GM21529 (cell line): ENCODE results near the gene HEPHL1.

ENCODE experiments used
- ATAC-seq: cut with Tn5 transposase; IDR thresholded peaks from one replicate; pipeline ENCODE4 v1.9.1; 2021; ENCODE audit not compliant: unreplicated experiment

The HEPHL1 gene

DNA sequence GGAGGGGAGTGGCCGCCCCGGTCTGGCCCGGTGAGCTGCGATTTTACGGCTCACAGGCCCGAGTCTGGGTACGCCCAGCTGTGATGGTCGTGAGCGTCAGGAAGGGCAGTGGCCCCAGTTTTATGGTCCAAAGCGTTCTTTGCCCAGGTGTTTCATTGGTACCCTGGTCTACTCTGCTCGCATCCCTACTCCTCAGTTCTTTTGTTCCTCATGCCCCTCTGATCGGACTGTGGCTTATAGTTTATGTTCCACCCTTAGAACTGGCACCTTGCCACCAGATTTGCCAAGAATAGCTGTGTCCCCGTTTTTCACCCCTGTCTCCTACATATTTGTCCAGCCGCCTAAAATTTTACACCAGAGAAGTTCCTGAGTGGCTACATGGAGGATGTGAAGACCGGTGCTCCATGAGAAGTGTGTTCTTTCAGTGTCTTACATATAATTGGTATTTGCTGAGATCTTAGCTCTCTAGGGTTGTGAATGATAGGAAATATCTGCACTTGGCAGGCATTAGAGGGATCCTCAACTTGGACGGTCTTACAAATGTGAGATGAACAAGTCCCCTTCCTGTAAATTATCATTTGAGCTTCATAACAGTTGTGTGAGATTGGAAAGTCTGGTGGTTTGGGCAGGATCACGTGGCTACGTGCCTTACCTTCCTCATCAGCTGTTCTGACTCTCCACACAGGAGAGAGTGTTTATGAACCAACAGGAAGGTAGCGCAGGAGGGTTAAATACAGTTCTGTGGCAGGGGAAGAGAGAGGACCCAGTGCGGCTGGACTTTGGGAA lies 108.6 kb downstream of the HEPHL1 start:
- no peak for ATAC-seq

DNA sequence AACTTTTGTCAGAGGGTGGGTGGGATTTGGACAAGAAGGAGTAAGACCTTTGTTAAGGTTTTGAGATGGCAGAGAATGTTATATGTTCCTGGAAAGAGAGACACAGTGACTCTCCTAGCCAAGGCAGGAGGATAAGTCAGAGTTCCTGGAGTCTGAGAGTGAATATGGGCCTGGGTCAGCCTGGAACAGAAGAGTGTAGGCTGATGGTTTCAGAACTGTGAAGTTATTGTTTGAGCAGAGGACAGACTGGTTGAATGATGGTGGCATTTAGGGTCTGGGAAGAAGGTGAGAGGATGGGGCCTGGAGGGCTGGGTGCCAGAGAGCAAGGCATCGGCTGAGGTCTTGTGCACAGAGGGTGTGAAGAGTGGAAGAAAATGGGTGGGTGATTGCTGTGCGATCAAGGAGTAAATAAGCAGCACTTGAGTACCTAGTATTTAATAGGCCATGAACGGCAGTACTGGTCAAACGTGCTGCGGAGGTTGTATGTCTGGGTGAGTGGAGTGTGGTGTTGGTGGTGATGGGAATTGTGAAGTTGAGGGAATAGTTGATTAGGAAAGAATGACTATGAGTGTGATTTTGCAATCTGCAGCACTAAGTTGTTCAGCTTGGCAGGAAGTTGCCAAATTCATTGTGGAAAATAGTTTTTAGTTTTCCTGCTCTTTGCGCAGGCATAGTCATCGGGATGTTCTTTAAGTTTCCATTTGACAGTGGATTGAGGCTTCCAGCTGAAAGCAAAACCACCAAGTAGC lies 109.3 kb downstream of the HEPHL1 start:
- no peak for ATAC-seq

DNA sequence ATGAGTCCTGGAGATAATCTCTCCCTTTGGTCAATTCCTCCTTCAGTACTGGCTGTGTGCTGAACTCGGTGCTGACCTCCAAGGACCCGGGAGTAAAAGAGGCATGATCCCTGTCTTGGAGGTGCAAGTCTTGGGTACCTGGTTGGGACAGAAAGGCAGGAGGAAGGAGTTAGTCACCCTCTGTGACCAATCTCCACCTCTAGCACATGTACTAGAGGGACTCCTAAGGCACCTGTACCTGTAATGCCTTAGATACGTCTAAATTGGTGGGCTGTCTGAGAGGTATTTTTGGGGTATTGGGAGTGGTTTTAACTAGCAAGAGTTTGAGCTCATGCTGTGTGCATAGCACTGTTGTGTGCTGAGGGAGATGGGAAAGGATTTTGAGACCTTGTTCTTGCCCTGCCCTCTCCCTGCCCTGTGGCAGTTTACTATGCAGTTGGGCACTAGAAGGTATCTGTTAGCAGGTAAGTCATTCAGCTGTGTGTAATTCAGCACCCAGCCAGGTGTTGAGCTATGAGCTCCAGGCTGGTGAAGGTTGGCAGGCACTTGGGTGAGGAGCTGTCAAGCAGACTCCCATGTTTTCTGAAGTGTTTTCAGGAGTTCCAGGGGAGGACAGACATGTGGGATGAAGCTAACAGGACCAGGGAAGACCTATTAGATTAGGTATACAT lies 110.0 kb downstream of the HEPHL1 start:
- no peak for ATAC-seq

DNA sequence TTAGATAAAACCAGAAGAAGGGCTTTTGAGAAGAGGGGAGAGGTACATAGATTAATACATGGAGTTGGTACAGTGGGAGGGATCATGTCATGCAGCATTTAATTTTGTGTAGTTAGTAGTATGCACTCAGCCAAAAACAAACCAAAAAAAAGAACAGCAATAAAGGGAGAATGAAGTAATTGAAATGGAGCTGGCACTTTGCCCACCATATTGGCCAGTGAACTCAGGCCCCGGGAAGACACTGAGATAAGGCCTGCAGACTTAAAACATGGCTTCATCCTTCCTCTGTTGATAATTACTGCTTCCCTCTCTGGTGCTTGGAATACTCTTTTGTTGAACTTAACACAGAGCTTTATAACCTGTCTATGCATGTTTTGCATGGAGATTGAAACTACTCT lies 110.6 kb downstream of the HEPHL1 start:
- ATAC-seq = no peak

DNA sequence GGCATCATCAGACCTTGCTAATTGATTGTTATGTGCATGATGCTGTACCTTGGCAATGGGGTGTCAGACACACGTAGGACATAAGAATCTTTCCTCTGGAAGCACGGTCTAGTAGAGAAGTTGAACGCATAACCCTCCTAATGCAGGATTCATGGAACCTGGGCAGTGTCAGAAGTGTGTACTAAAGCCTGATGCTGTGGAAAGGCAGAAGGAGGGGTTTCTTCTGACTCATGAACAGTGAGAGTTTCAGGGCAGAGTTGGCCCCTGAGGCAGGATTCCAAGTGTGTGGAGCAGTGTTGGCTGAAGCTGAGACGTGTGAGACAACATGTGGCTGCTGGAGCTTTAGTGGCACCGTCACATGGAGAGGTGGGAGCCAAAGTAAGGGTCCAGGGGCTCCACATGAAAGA lies 111.0 kb downstream of the HEPHL1 start:
- ATAC-seq = no peak

DNA sequence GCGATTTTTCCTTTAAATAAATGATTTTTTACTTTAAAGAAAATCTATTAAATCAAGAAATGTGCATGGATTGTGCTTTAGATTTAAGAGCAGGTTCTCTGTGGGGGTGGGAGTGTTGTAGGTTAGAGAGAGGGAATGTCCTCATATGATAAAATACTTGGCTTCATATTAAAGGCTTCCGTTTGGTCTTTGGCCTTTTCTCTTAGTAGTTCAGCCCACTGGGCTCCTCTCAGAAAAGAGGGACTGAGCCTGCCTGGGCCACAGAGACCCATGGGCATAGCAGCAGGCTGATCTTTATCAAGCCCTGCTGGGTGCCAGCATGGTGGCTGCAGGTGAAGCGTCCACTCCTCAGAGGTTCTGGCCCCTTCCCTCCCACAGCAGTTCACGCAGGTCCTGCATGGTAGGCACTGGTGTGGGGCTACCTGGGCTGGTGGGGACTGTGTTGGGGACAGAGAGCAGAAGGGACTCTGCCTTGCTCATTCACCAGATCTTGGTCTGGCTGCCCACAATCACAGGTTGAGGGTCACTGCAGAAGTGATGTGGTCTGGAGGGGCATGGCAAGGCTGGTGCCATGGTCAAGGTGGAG lies 111.8 kb downstream of the HEPHL1 start:
- ATAC-seq = no peak

DNA sequence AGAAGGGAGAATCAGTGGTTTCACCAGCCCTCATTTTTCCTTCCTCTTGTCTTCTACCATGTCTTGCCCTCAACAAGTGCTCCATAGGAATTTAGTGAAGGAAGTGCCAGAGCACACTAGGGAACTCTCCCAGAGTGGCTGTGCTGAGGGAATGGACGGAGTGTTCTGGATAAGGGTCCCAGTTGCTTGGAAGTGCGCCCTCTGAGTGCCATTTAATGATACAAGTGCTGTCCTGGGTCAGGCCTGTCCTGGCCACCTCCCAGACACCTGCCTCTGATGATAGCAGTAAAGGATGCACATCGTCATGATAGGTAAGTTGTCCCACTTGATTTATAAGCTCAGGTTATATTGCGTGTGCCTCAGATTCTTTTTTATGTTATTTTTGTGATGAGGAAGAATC lies 112.6 kb downstream of the HEPHL1 start:
- no peak for ATAC-seq

DNA sequence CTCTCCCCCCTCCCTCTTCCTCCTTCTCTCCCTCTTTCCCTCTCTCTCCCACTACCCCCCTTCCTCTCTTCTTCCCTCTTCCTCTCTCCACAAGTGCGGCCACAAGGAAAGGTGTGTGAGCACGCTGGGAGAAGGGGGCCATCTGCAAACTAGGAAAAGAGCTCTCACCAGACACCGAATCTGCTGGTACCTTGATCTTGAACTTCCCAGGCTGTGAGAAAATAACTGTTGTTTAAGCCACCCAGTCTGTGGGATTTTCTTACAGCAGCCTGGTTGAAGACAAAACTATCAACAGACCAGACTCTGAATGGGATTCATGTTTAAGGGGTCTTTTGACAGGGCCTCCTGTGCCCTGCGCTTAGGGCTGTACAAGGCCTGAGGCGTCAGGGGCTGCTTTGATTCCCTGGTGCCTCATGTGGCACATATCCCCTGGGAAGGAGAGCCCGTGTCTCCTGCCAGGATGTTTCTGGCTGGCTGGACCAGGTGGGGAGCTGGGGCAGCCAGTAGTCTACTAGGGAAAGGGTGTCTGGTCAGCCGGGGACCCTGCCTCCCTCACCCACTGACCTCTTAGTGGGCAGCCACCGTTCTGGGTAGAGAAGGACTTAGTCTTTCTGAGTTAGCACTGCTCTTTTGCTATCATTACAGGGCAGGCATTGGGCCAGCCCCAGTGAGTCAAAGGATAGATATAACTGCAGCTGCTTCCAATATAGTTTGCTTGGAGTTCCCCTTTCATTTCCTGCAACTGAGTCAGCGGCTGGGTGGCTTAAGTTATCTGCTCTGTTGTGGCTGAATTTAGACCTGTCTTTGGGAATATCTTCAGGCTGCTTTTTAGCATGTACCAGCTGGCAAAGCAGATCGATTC lies 113.7 kb downstream of the HEPHL1 start:
- peak; percentile 71 for ATAC-seq

DNA sequence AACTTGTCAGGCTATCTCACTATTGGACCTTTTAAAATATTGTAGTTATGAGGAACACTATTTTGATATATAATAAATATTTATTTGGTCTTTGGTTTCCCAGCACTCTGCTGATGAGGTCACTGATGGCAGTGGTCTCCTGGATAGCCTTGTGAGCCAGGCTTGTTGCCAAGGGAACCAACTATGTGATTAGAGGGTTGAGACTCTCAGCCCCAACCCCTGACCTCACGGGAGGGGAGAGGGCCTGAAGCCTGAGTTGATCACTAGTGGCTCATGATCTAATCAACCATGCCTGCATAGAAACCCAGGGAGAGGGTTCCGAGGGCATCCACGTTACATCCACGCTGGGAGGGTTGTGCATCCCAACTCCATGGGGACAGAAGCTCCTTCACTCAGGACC lies 118.3 kb downstream of the HEPHL1 start:
- ATAC-seq = no peak

DNA sequence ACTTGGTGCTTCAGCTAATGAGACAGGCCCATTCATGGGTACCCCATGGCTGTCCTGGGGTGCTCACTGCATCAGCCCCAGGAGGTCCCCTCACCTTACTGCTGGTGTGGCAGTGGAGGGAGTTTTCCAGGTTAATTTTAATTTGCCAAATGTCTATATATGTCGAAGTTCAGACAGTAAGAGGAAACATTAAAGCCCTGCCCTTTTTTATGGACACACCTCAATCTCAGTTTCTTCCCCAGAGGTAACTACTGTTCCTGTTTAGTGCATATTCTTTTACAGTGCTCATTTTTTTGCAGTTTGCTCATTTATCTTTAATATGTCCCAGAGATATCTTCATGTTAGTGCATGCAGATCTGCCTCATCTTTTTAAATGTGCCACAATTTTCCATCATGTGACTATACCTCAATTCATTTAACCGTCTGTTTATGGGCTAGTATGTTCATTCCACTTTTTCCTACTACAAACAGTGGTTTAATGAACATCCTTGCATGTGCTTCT lies 119.1 kb downstream of the HEPHL1 start:
- ATAC-seq = no peak

DNA sequence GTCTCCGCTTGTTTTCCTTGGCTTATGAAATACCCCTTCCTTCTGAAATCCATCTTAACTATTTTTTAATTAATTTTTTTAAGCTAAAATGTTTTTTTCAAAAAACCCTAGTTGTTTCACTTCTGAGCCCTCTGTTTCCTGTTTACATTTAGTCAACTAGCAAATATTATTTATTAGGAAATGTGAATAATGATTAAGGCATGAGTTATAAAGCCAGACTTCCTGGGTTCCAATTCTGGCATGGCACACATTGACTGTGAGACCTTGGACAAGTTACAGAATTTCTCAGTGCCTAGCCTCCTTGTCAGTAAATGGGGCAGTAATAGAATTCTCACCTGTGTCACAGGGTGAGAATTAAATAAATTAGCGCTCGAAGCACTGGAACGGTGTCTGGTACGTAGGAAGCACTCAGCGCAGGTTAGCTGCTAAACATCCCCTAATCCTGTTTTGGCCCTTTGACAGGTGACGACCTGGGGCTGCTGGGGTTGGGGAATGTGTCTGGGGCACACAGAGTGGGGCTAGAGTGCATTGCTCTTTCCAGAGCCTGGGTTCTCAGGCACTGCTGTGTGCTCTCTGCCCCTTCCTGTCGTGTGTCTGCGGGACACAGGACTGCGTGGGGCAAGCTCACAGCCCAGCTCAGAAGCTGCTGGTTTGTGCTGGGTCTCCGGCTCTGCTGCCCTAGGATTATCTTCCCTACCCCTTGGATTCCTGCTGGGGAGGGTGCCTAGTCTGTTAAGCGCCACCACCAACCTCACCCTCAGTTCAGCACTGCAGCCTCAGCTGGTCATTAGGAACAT lies 120.6 kb downstream of the HEPHL1 start:
- ATAC-seq = no peak

DNA sequence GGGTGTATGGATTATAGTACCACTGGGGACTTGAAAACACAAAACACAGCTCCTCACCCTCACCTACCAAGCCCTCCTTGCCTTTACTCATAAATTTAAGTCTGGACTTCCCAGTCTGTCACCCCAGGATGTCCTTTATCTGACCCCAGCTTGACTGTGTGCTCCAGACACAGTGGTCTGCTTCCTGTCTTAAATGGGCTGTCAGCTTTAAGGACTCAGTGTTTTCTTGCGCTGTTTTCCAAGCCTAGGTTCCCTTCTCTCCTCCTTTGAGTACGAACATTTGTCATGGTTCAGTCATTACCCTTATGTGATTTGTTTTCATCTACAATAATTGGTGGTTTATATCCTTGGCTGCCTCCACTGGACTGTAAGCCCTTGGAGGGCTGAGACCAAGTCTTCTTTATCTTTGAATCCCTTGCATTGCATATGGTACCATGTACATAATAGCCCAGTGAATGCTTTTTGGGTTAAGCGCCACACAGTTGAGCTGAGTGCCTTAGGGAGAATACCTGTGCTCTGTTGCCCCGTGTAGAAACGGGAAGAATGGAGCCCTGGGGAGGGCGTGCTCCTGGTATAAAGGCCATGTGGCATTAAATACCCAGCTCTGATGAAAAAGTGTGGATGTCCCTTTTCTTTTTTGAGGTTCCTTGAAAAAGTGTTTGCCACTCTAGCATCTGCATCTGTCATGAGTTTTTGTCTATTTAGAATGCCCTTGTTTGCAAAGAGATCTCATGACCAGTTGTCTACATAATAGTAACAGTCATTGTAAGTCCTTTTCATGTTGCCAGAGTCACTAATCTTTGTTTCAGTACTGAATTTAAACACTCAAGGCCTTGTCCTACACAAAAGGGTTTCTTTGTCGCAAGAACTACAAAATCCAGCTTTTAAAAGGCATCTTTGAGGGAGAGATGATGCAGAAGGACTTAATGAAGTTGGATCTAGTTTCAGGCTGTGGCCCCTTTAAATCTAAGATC lies 121.4 kb downstream of the HEPHL1 start:
- ATAC-seq = no peak

DNA sequence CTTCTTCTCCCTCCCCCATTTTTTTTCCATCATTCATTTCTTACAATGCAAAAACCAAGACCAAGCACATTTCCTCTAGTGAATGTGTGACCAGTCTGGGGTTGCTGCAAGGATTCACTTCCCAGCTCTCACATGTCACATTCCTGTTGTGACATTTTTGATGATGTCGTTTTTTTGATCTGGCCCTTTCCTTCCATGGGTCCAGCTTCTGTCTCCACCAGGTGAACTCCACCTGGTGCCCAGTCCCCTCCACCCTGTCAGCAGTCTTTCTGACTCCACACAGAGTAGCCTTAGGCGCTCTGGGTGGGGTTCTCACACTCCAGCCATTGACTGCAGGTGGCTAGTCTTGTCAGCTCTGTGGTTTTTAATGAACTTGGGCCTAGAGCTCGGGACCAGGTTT lies 123.1 kb downstream of the HEPHL1 start:
- ATAC-seq = no peak

DNA sequence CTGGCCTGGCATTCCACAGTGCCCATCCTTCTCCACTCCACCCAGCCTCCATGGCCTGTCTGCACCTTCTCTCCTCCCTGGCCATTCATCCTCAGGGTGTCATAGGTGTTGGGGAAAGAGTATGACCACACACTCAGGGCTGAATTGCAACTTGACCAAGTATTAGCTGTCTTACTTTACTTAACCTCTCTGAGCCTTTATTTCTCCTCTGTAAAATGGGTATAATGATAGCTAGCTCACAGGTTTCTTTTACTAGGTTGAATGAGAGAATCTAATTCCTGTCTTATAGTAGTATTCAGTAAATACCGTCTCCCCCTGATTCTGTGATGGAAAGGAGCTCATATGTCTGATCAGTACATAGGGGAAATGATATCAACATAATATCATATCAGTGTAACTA lies 123.5 kb downstream of the HEPHL1 start:
- no peak for ATAC-seq

DNA sequence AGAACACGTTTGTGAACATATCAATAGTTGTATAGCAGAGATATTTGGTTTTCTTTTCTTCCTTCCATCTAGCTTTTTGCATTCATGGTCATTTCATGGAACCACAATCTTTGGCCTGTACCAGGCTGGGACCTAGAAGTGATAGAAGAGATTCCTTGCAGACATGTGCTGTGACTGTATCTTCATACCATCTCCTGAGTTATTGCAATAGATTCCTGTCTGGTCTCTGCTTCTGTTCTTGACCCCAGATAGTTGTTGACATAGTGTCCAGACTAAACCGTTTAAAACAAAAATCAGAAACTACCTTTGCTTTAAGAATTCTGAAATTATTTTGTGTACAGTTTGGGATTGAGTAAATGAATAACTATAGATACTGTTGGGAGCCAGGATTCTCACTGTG lies 124.3 kb downstream of the HEPHL1 start:
- no peak for ATAC-seq

DNA sequence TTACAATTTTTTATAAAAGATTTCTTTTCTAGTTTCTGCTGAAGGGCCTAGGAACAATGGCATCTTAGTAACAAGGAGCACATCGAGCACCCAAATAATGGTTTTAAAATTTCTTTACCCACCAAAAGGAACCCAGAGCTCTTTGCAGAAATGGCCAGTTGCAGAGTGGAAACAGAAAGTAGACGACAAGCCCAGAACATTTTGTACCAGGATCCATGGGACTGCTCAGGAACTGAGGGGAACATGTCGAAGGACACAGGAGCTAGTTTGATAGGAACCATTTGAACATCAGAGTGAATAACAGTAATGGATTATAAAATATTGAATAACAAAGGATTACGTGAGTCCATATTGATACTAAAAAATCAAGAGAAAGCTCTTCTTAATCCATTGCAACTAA lies 124.8 kb downstream of the HEPHL1 start:
- ATAC-seq = no peak

DNA sequence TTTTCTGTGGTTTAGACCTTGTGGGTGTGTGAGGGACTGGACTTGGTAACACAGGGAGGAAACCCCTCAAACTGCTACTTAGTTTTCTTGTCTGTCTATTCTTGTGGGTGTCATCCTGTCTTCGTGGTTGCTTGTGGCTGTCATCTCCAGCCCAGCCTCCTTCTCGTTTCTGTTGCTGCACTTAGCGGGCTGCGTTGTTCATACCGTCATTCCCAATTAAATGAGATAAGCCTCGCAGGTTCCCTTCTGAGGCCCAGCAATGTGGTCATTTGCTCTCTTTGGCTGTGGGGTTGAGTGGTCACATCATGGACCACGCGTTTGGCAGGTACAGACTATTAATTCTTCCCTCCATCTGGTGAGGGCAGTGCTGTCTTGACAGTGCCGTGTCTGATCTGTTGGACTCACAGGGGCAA lies 126.3 kb downstream of the HEPHL1 start:
- ATAC-seq = no peak

DNA sequence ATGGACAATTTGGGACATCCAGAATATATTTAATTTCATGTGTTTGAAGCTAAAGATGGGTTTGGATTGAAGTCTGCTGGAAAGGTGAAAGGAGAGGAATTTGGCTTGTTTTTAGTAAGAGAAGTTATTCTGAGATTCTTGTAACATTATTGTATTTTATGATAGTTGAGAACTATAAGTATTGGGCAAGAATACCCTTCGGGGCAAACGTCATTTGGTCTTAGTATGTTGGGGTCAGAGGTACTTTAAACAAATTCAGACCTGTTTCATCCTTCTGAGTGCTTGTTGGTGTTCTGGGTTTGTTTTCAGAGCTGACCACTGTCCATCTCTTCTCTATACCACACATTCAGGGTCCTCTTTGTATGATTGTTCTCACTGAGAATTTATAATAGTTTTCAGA lies 127.0 kb downstream of the HEPHL1 start:
- no peak for ATAC-seq
